GM10847 (cell line): Measurements from ENCODE around the gene ZBTB11.
A peak's percentile ranks its signal among the peaks of the same experiment; 100 is the strongest.

ENCODE experiments used
- POLR2A ChIP-seq: IDR thresholded peaks from 2 replicates; pipeline ENCODE4 v1.6.1; 2011; ENCODE audit not compliant: insufficient read length; ENCODE audit errors: extremely low read depth

ZBTB11 gene

DNA sequence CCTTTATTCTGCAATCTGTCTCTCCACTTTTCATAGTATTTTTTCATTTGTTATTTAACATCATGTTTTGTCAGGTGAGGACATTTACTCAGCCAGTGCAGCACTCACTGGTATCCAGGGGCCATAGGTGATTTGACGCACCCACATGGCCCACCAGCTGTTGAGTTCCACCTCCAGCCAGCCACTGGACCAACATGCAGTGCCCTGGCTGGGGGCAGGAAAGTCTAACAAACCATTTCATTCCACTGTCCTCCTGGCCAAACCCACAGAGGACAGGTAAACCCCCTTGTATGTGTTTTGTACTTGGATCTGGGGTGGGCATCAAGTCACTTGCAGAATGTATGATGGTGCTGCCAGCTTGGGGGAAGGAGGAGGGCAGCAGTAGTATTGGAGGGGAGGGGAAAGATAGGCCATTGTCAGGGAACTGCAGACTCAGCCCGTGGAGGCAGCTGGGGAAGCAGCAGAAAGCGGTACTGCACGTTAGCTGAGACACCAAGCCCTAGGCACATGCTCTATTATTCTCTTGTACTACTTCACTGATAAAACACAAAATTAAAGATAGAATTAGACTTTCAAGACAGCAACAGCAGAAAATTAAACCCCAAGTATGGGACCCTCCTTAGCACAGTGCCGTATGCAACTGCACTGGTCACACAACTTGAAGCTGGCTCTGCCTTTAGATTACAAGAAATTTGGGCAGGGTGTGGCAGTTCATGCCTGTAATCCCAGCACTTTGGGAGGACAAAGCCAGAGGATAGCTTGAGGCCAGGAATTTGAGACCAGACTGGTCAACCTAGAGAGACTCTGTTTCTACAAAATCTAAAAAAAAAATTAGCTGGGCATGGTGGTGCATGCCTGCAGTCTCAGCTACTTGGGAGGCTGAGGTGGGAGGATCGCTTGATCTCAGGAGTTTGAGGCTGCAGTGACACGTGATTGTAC, 25.0 kb upstream of the ZBTB11 start:
- TF ChIP-seq POLR2A = no peak

DNA sequence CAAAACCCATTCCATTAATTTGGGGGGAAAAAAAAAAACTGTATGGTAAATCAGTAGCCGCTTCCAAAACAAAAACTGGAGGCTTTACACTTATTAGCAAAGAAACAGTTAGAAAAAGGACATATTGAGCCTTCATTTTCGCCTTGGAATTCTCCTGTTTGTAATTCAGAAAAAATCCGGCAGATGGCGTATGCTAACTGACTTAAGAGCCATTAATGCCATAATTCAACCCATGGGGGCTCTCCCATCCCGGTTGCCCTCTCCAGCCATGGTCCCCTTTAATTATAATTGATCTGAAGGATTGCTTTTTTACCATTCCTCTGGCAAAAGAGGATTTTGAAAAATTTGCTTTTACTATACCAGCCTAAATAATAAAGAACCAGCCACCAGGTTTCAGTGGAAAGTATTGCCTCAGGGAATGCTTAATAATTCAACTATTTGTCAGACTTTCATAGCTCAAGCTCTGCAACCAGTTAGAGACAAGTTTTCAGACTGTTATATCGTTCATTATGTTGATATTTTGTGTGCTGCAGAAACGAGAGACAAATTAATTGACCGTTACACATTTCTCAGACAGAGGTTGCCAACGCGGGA, 18.9 kb upstream of the ZBTB11 start:
- TF ChIP-seq POLR2A = no peak

DNA sequence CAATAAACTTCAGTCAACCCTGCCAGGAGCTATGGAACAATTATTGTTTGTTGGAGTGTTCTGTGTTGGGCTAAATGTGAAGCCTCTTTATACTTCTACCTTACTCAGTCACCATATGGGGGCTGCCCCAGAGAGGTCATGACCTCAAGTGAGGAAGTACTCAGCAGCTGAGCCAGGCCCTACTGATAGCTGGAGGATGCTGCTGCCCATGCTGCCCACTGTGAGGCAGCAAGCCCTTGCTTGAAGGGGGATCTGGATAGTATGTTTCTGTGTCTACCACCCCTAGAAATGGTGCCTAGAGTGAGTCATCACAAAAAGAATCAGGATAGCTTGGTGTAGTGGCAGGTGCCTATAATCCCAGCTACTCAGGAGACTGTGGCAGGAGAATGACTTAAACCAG, 14.0 kb upstream of the ZBTB11 start:
- no peak for TF ChIP-seq POLR2A

DNA sequence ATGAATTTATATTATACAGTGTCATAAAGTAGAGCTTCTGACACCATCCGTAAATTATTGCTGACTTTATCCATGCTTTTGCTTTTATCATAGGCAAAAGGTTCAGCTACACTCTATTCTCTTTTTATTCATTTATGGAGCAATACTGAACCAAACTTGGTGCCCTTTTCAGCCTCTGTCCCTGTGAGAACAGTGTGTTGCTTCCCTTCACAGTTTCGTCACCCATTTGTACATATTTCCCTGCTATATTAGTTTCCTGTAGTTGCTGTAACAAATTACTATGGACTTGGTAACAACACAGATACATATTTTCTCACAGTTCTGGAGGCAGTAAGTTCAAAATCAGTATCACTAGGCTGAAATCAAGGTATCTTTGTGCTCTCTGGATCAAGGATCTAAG, 12.4 kb upstream of the ZBTB11 start:
- TF ChIP-seq POLR2A = no peak

DNA sequence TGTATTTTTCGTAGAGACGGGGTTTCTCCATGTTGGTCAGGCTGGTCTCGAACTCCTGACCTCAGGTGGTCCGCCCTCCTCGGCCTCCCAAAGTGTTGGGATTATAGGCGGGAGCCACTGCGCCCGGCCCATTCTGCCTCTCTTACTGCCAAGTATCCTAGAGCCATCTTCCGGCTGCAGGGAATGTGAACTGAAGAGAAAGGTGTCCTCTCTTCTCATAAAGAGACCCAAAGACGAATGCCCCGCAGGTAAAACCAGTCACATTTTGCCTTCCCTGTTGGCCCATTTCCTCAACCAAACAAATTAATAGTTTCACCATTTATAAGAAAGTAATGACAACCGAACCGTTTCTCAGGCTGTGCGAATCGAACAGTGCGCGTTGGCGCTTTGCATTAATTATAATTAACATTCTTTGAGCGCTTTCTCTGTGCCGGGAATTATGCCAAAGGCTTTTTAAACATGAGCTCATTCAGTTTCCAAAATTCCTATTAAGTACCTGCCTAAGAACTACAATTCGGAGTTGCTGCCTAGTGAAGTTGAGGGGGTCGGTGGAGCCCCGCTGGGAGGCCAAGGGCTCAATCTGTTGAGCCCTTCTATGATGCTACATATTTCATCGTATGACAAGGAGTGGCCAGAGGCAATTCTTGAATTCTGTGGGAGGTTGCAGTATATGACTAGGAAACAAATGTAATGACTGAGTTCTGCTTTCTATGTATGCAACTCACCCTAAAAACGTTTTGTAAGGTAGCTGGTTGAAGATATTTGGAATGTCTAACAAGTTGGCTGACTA, 10.4 kb upstream of the ZBTB11 start:
- TF ChIP-seq POLR2A = no peak

DNA sequence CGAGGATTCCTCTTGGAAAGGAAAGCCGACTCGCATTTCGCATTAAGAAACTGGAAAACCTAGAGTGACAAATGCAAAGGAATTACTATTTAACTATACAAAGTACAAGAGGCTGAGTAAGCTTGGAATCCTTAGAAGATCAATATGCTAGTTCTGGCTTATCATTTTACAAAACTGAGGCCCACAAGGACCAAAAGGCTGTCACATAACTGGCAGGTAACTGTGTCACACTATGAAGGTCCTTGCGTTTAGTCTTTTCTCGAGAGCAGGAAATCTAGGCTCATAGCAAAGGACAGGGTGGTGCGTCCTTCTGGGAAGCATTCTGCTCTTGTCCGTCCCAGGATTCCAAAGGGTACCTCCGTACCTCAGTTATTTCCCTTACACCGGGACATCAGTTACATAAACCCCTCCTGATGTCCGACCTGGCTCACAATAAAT, 9.0 kb upstream of the ZBTB11 start:
- TF ChIP-seq POLR2A = no peak

DNA sequence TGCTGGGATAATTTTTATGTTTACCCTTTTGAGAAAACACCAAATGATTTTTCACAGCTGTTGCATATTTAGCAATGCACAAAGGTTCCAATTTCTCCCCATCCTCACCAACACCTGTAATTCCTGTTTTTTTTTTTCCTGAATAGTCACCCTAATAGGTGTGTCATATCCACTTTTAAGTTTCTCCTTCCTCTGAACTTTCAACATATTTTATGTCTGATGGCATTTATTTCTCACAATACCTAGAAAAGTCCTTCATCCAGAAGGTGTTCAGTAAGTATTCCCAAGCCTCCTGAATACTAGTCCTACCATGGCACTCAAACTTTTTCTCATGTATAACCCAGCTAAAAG, 8.1 kb upstream of the ZBTB11 start:
- TF ChIP-seq POLR2A = no peak

DNA sequence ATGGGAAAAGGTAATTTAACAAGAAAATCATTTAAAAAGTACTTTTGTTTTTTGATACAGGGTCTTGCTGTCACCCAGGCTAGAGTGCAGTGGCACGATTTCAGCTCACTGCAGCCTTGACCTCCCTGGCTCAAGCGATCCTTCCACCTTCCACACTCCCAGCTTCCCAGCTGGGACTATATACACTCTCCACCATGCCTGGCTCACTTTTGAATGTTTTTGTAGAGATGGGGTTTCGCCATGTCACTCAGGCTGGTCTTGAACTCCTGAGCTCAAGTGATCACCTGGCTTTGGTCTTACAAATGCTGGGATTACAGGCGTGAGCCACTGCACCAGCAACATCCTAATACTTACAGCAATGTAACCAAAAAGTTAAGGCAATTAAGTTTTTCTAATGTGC, 3.5 kb upstream of the ZBTB11 start:
- no peak for TF ChIP-seq POLR2A

DNA sequence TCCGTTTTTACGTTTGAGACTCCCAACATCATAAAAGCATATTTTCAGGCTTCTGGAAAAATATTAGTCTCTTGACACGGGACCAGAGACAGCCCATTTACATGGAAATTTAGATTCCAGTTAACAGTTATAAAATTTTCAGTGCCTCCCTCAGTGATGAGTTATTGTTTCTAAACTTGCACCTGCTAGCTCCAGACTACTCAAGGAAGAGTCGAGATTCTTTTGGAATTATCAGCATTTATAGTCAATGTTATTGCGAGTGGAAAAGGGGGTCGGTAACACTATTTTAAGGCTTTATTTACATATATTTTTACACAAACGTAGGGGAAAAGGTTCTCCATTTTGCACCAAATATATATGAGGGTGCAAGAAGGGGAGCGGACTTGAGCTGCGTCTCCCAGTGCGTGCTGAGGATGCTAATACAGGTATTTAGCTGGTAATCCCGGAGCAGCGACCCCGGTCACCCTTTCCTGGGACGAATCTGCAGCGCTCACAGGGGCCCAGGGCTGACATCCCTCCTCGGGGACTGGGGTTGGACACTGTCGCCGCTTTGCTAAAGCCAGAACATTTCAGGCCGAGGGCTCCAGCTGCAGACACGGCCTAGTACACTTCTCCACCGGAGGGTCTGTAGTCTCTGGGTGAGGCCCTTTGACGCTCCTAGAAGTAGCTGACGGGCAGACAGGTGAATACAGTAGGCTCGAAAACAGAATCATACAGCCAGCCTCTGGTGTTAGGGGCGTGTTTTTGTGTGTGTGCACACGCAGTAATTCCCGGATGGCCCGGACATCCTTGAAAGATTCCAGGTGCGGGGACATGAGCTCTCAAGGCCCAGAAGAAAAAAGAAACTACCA, 729 bp upstream of the ZBTB11 start:
- no peak for TF ChIP-seq POLR2A

DNA sequence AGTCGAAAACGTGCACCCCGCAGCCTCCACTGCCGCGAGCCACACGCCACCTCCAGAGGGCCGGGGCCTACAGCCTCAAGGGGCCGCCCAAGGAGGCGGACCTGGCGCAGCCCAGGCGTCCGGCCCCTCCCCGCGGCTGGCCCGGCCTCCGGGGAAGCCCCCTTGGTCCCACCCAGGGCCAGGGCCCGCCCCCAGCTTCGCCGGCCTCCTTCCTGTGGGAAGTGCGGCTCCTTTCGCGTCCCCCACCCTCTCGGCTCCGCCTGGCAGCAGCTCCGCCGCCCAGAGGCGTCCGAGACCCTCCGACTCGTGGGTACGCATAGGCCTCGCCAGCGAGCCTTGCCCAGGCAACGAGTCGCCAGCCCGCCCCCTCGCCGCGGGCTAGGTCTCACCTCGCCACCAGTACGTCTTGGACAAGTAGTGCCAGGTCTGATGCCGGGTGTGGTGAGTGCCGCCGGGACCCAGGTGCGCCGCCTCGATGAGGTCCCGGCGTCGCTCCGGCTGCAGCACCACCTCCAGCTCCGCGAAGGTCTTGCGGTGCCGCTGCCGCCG, 642 bp downstream of the ZBTB11 start:
- TF ChIP-seq POLR2A = peak; percentile 68

DNA sequence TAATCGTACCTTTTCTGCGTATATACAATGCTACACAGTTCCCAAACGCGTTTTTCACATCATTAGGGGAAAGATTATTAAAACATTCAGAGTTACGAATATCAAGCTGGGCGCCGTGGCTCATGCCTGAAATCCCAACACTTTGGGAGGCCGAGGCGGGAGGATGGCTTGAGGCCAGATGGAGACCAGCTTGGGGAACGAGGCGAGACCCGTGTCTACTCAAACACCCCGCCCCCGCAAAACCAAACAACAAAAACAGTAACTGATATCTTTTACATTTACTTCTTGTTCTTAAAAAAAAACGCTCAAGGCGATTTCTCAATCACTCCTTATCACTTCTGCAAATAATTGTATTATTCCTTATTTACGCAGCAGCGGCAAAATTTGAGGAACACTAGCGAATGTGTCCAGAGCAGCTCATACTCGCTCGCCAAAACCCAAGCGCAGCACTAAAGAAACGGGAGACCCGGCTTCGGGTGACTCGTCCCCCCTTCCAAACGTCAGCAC, 1.2 kb downstream of the ZBTB11 start:
- no peak for TF ChIP-seq POLR2A

DNA sequence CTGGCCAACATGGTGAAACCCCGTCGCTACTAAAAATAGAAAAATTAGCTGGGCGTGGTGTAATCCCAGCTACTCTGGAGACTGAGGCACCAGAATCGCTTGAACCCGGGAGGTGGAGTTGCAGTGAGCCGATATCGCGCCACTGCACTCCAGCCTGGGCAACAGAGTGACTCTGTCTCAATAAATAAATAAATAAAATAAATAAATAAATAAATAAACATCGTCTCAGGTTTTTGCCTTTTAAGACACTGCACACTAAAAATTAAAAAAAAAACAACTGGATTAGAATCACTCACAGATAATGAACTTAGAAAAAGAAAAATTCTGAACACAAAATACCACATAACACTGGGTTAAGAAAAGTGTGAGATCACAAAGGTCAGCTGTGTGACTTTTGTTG, 2.4 kb downstream of the ZBTB11 start:
- TF ChIP-seq POLR2A = no peak

DNA sequence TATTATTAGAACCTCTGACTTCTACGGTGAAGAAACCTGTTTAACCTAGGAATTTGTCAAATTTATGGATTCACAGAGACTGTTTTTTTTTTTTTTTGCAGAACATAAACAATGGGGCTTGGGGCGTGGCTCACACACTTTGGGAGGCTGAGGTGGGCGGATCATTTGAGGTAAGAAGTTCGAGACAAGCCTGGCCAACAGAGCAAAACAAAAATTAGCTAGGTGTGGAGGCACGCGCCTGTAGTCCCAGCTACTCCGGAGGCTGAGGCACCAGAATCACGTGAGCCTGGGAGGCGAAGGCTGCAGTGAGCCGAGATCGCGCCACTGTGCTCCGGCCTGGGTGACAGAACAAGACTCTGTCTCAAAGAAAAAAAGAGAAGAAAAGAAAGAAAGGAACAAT, 3.0 kb downstream of the ZBTB11 start:
- no peak for TF ChIP-seq POLR2A

DNA sequence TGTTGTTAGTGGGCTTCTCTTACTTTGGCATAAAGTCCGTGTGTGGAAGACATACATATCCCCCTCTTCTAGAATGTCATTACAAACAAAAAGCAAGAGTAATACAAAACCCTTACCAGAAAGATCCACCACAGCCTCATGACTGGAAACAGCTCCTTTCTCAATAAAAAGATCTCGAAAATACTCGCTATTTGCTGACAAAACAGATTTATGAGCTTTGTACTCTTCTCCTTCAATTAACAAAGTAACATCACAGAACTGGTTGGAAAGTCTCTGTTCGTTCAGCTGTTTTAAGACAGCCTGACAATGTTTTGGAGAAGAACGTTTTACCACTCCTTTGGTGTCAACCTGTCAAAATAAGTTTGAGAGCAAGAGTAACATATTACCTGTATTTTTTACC, 5.9 kb downstream of the ZBTB11 start:
- no peak for TF ChIP-seq POLR2A
